Measurements from ENCODE around the gene OR6B2. TPM values are rescaled to one million over a fixed set of nuclear protein-coding genes. Genes with fewer than 3 reads are reported as not detected.
"Not testable (repeated sequence)": the region's sequence is repeated elsewhere in the genome, so short reads cannot be mapped to it uniquely, and the experiment has no call there.

The OR6B2 gene
- total RNA-seq, 1 donor from 2014 or later: not detected

DNA sequence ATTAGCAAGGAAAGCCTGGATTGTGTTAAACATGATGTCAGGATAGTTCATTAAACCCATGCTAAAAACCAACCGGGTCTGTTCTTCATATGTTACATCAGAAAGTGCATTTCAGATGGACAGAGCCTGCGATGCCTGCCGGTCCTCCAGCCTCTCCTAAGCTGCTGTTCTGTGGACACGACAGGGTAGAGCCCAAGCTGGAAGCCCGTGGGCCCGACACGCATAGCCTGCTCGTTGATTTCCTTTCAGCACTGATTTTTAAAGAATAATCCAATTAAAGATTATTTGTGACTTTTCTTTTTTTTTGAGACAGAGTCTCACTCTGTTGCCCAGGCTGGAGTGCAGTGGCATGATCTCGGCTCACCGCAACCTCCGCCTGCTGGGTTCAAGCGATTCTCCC is 22.3 kb upstream of the OR6B2 start:
- Mint-ChIP-seq H3K27me3 (peaks cover 20% of the 10 kb centered on the region), H3K4me3 (no peak overlapping the region), H3K36me3 (ENCODE audit: low read depth) (no peaks in the 10 kb centered on the region), H3K9me3 (no peaks in the 10 kb centered on the region), H3K4me1 (no peaks in the 10 kb centered on the region), H3K27ac (no peak overlapping the region)
- intact Hi-C loops (cut with micrococcal nuclease): no loop called here
- no peak for DNase-seq

DNA sequence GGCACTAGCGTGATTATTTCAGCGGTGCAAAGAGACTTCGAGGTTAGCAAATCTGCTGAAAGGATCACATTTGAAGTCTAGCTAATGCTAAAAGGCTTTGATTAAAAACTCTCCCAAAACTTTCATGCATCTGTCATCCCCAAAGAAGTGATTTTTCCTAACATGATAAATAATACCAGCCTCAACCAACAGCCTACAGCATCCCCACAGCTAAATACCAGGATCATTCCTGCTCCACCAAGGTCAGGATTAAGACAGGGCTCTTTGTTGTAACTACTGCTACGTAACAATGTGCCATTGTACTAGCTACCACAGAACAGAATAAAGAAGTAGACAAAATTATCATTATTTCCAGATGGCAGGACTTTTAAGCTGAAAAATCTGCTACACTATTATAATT is 21.5 kb upstream of the OR6B2 start:
- H3K9me3 Mint-ChIP-seq: no peaks in the 10 kb centered on the region

DNA sequence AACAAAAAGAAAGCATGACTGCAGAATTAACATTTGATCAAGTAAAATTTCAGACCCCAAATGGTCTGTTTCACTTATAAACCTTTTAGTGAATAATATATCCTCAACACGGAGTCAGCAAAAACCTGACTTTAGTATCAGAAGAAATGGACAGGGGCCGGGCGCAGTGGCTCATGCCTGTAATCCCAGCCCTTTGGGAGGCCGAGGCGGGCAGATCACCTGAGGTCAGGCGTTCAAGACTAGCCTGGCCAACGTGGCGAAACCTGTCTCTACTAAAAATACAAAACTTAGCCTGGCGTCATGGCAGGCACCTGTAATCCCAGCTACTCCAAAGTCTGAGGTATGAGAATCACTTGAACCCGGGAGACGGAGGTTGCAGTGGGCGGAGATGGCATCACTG is 20.0 kb upstream of the OR6B2 start:
- H3K4me1 Mint-ChIP-seq: no peaks in the 10 kb centered on the region
- H3K9me3 Mint-ChIP-seq: no peaks in the 10 kb centered on the region
- intact Hi-C loops (cut with micrococcal nuclease): no loop called here
- no peak for DNase-seq
- no peaks in the 10 kb centered on the region for H3K36me3 Mint-ChIP-seq (ENCODE audit: low read depth)
- no peak overlapping the region for H3K4me3 Mint-ChIP-seq
- H3K27ac Mint-ChIP-seq: no peak overlapping the region
- H3K27me3 Mint-ChIP-seq: peaks cover 23% of the 10 kb centered on the region

More for the DNA sequence above, 21.5 kb upstream of the OR6B2 start:
- no peak for DNase-seq
- H3K36me3 Mint-ChIP-seq (ENCODE audit: low read depth): no peaks in the 10 kb centered on the region
- H3K27me3 Mint-ChIP-seq: peaks cover 20% of the 10 kb centered on the region
- H3K4me3 Mint-ChIP-seq: no peak overlapping the region
- intact Hi-C loops (cut with micrococcal nuclease): no loop called here
- no peak overlapping the region for H3K27ac Mint-ChIP-seq
- H3K4me1 Mint-ChIP-seq: no peaks in the 10 kb centered on the region

DNA sequence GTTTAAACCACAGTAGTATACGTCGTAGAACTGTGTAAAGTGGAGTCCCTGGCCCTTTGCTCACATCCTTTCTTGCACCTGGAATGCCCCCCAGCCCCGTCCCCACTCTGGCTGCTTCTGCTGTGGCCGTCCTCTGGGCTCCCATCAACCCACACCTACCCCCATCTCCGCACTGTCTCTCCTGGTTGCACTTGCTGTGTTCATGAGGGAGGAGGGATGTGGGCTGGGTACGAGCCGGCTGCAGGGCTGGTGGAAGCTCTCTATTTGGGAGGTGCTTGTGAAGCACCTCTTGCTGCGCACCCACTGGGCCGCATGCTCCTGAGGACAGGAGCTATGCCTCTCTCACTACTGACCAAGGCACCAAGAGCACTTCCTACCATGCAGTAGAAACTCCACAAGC is 18.0 kb upstream of the OR6B2 start:
- Mint-ChIP-seq H3K4me1 (no peaks in the 10 kb centered on the region), H3K9me3 (no peaks in the 10 kb centered on the region), H3K27ac (no peak overlapping the region), H3K36me3 (ENCODE audit: low read depth) (no peaks in the 10 kb centered on the region), H3K27me3 (peaks cover 15% of the 10 kb centered on the region), H3K4me3 (no peak overlapping the region)
- intact Hi-C loops (cut with micrococcal nuclease): no loop called here
- no peak for DNase-seq

DNA sequence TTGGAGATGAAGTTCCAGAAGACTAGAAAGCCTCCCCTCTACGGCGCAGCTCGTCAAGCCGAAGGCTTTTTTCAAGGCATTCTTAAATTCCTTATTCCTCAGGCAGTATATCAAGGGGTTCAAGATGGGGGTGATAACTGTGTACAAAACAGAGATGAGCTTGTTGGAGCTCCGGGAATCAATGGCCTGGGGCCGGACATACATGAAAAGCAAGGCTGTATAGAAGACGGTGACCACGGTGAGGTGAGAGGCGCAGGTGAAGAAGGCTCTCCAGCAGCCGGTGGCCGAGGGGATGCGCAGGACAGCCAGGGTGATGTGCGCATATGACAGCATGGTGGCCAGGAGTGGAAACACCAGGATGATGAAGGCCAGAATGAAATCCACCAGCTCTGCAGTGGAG is 14.9 kb upstream of the OR6B2 start:
- Mint-ChIP-seq H3K4me1 (no peaks in the 10 kb centered on the region), H3K9me3 (no peaks in the 10 kb centered on the region), H3K27me3 (peaks cover 12% of the 10 kb centered on the region), H3K36me3 (ENCODE audit: low read depth) (no peaks in the 10 kb centered on the region), H3K4me3 (no peak overlapping the region), H3K27ac (no peak overlapping the region)
- no peak for DNase-seq
- intact Hi-C loops (cut with micrococcal nuclease): no loop called here

DNA sequence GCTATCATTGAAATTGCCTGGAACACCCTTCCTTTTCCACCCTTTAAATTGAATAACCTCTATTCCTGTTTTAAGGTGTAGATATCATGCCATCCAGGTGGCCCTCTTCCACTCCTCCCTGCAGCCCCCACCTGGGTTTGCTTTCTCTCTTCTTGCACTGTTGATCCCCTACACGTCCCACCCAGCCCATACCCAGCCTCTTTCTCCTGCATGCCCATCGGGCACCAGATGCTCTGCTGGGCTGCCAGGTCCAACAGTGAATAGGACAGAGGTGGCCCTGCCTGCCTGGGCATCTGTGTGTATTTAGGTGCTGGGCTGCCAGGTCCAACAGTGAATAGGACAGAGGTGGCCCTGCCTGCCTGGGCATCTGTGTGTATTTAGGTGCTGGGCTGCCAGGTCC is 13.9 kb upstream of the OR6B2 start:
- H3K27ac Mint-ChIP-seq; H3K9me3 Mint-ChIP-seq; H3K27me3 Mint-ChIP-seq; H3K4me3 Mint-ChIP-seq; intact Hi-C loops (cut with micrococcal nuclease); H3K4me1 Mint-ChIP-seq; H3K36me3 Mint-ChIP-seq (ENCODE audit: low read depth); DNase-seq: not testable (repeated sequence)

DNA sequence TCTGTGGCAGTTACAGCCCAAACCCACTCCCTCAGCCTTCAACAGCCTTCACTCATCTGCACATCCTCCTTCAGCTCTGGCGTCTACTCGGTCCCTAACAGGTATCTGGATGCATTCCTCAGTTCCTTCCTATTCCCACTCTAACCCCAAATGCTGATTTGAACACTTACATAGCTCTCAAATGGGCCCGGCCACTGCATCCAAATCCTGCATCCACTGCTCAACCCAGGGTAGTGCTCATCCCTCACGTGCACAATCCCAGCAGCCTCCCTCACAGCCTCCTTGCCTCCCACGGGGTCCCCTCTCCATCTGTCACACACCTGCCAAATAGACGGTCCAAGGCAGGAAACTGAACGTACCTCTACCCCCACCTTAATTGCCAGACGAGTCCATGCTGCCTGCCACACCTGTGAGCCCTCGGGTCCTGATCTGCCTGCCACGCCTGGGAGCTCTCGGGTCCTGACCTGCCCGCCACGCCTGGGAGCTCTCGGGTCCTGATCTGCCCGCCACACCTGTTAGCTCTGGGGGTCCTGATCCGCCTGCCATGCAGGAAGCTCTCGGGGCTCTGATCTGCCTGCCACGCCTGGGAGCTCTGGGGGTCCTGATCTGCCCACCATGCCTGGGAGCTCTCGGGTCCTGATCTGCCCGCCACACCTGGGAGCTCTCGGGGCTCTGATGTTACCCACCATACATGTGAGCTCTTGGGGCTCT is 13.2 kb upstream of the OR6B2 start:
- no peaks in the 10 kb centered on the region for H3K9me3 Mint-ChIP-seq
- DNase-seq: no peak
- no peaks in the 10 kb centered on the region for H3K4me1 Mint-ChIP-seq
- no peak overlapping the region for H3K4me3 Mint-ChIP-seq
- intact Hi-C loops (cut with micrococcal nuclease): no loop called here
- no peaks in the 10 kb centered on the region for H3K36me3 Mint-ChIP-seq (ENCODE audit: low read depth)
- no peak overlapping the region for H3K27ac Mint-ChIP-seq
- H3K27me3 Mint-ChIP-seq: peaks cover 7% of the 10 kb centered on the region

DNA sequence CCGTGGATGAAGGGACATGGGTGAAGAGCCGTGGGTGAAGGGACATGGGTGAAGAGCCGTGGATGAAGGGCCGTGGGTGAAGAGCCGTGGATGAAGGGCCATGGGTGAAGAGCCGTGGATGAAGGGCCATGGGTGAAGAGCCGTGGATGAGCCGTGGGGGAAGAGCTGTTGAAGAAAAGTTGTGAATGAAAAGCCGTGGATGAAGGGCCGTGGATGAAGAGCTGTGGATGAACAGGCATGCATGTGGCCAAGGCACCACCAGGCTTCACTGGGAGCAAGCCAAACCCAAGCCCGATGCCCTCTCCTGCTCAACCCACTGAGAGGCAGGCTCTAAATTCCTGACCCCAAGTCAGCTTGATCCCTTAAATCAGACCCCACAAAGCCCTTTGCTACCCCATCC is 12.5 kb upstream of the OR6B2 start:
- DNase-seq: no peak
- Mint-ChIP-seq H3K36me3 (ENCODE audit: low read depth) (no peaks in the 10 kb centered on the region), H3K9me3 (no peaks in the 10 kb centered on the region), H3K27ac (no peak overlapping the region), H3K27me3 (peaks cover 4% of the 10 kb centered on the region), H3K4me1 (no peaks in the 10 kb centered on the region), H3K4me3 (no peak overlapping the region)
- intact Hi-C loops (cut with micrococcal nuclease): no loop called here

DNA sequence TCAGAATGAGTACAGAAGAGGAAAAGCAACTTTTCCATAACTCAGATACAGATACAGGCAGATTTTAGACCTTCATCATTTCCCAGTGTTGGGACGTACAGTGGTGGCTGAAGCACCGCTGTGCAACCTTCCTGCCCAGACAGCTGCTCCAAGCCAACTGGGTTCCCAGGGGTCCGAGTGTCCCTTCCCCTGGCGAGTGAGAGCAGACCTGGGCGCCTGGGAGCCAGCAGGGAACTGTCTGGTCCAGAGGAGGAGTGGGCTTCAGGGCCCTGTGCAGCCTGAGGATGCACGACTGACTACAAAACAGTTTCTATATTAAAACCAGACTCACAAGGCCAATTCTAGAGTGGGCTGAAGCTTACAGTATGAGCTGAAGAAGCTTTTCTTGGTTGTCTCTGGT is 11.1 kb upstream of the OR6B2 start:
- no peak for DNase-seq
- intact Hi-C loops (cut with micrococcal nuclease): no loop called here
- H3K36me3 Mint-ChIP-seq (ENCODE audit: low read depth): no peaks in the 10 kb centered on the region
- H3K27ac Mint-ChIP-seq: no peak overlapping the region
- H3K9me3 Mint-ChIP-seq: no peaks in the 10 kb centered on the region
- H3K4me1 Mint-ChIP-seq: no peaks in the 10 kb centered on the region
- H3K27me3 Mint-ChIP-seq: peaks cover 12% of the 10 kb centered on the region
- H3K4me3 Mint-ChIP-seq: no peak overlapping the region

DNA sequence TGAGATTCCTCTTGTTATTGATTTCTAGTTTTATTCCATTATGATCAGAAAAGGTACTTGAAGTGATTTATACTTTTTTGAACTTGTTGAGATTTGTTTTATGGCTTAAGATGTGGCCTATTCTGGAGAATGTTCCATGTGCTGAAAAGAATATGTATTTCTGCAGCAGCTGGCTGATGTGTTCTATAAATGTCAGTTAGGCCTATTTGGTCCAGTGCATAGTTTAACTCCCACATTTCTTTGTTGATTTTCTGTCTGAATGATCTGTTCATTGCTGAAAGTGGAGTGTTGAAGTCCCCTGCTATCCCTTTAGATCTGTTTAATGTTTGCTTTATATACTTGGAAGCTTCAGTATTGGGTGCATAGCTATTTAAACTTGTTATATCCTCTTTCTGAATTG is 7.1 kb upstream of the OR6B2 start:
- no peak overlapping the region for H3K27ac Mint-ChIP-seq
- H3K27me3 Mint-ChIP-seq: peaks cover 33% of the 10 kb centered on the region
- no peaks in the 10 kb centered on the region for H3K9me3 Mint-ChIP-seq

DNA sequence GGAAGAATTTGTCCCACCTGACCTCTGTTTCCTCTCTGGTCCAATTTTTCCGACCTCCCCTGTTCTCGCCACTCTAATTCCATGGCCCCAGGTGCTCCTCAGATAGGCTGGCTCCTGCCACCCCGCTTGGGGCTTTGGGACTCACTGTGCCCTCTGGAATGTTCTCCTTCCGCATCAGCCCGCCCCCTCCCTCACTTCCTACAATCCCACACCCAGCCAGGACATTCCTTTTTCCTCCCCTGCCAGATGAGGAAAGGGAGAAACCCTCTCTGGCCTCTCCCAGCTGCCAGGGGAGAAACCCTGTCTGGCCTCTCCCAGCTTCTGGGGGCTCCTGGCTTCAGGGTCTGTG is 3.1 kb upstream of the OR6B2 start:
- no peak for DNase-seq
- H3K4me3 Mint-ChIP-seq: no peak overlapping the region

More for the DNA sequence above, 7.1 kb upstream of the OR6B2 start:
- DNase-seq: no peak
- H3K4me3 Mint-ChIP-seq: no peak overlapping the region
- H3K4me1 Mint-ChIP-seq: no peaks in the 10 kb centered on the region
- intact Hi-C loops (cut with micrococcal nuclease): no loop called here
- no peaks in the 10 kb centered on the region for H3K36me3 Mint-ChIP-seq (ENCODE audit: low read depth)

DNA sequence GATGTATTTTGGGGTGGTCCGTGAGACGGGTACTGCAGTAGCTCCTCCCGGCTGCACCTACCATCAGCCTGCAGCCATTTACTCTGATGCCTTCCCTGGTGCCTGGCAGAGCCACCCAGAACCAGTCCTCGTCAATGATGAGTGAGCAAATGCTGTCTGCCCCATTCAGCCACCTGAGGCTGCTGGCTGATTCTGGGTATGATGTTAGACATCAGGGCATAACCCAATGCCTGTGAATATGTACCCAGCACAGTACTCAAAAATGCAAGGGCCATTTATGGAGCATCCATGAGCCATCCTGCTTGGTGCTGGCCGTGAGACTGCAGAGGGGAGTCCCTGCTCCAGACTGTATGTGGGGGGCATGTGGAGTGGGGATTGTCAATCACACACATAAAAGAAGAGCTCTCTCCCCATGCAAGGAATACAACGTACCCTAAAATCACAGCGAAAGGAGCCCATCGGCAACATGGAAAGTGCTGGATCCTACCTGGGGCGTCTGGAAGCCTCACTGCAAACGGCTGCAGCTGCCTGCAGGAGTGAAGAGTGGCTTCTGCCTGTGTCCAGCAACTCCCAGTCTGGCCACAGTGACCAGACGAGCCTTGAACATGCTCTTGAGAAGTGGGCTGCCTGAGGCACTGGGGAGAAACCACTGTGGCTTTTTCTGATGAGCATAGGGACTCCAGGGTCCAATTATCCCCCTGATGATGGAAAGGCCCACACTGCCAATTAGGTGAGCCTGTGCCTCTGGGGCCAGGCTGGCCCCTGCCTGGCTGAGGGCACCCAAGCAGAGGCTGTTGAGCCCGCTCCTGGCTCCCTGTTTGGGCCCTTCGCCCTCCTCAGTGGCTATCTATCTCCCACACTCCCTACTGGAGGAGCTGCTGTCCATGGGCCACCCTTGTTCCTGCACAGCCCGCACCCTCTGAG is 2.4 kb upstream of the OR6B2 start:
- intact Hi-C loops (cut with micrococcal nuclease): no loop called here
- H3K36me3 Mint-ChIP-seq (ENCODE audit: low read depth): no peaks in the 10 kb centered on the region
- H3K9me3 Mint-ChIP-seq: no peaks in the 10 kb centered on the region
- H3K4me1 Mint-ChIP-seq: no peaks in the 10 kb centered on the region
- H3K27ac Mint-ChIP-seq: no peak overlapping the region
- H3K4me3 Mint-ChIP-seq: no peak overlapping the region
- H3K27me3 Mint-ChIP-seq: peaks cover 34% of the 10 kb centered on the region
- DNase-seq: no peak

More for the DNA sequence above, 3.1 kb upstream of the OR6B2 start:
- no peaks in the 10 kb centered on the region for H3K36me3 Mint-ChIP-seq (ENCODE audit: low read depth)
- intact Hi-C loops (cut with micrococcal nuclease): no loop called here
- no peaks in the 10 kb centered on the region for H3K4me1 Mint-ChIP-seq
- H3K27ac Mint-ChIP-seq: no peak overlapping the region
- H3K9me3 Mint-ChIP-seq: no peaks in the 10 kb centered on the region
- H3K27me3 Mint-ChIP-seq: peaks cover 35% of the 10 kb centered on the region

DNA sequence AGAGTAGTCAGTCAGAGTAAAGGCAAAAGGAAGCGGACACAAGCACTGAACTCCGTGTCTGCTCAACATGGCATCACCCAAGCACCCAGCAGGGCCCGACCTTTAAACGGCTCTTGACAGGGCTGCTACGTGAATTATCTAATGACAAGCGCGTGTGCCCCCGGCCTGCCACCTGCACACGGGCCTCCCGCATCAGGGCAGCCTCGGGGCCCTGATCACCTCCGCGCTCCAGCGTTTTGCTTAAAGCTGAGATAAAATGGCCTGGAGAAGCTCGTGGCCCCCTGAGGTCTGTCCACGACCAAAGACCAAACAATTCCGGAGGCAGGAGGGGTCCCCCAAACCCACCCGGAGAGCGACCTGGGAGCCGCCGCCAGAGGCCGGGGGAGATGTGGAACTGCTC is 5.5 kb downstream of the OR6B2 start:
- DNase-seq: no peak
- Mint-ChIP-seq H3K4me3 (peak overlapping the region; percentile 88), H3K36me3 (ENCODE audit: low read depth) (peaks cover 15% of the 10 kb centered on the region), H3K4me1 (peaks cover 17% of the 10 kb centered on the region), H3K27ac (peak overlapping the region; percentile 94), H3K9me3 (no peaks in the 10 kb centered on the region), H3K27me3 (peaks cover 5% of the 10 kb centered on the region)
- intact Hi-C loops (cut with micrococcal nuclease): loop anchor here (1.0 kb wide), 2 partner anchors 112 to 623 kb away; partner anchors contain the start of genes COPS9 and HDAC4

DNA sequence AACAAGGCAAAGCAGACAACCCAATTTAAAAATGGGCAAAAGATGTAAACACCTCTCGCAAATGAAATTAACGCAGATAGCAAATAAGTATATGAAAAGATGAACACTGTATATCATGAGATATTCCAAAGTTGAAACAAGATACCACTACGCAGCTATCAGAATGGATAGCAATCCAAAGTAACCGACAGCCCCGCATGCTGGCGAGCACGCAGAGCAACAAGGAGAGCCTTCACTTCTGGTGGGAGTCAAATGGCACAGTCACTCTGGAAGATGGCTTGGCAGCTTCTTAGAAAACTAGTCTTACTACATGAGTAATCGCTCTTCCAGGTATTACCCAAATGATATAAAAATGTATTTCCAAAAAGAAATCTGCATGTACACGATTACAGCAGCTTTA is 6.4 kb downstream of the OR6B2 start:
- Mint-ChIP-seq H3K36me3 (ENCODE audit: low read depth) (peaks cover 18% of the 10 kb centered on the region), H3K9me3 (no peaks in the 10 kb centered on the region), H3K4me3 (peak overlapping the region; percentile 88), H3K27me3 (peaks cover 5% of the 10 kb centered on the region), H3K27ac (no peak overlapping the region), H3K4me1 (peaks cover 17% of the 10 kb centered on the region)
- intact Hi-C loops (cut with micrococcal nuclease): no loop called here
- DNase-seq: no peak
